CD4-positive, alpha-beta T cell treated with Interleukin-15 for 1 hour (primary cell): ENCODE results near the gene CAMSAP3.

Experiments used
- DNase-seq: peaks from one replicate; pipeline ENCODE4 v3.0.0-alpha.2; 2020

CAMSAP3 gene

GRCh38 chr19:7648265-7649014, 52.8 kb downstream of the CAMSAP3 start:
- DNase-seq = no peak

- DNase-seq = no peak
Measured at GRCh38 chr19:7650148-7650547, 54.5 kb downstream of the CAMSAP3 start.

GRCh38 chr19:7652061-7652641, 56.5 kb downstream of the CAMSAP3 start:
- peak; percentile 87 for DNase-seq

DNA sequence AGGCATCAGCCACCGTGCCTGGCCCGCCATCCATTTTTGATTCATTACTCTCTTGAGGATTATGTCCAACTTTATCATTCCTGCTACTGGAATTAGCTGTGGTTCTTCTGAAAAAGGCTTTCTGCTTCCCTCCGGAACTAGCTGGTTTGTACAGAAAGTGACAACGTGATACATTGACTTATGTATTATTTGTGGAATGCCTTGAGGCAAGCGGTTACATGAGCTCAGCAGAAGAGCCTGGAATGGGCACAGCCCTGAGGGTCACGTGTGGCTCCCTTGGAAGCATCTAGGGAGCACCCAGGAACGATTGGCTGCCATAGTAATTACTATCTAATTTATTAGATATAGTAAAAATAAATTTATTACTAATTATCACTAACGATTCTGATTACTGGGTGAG, 58.7 kb downstream of the CAMSAP3 start:
- no peak for DNase-seq

DNA sequence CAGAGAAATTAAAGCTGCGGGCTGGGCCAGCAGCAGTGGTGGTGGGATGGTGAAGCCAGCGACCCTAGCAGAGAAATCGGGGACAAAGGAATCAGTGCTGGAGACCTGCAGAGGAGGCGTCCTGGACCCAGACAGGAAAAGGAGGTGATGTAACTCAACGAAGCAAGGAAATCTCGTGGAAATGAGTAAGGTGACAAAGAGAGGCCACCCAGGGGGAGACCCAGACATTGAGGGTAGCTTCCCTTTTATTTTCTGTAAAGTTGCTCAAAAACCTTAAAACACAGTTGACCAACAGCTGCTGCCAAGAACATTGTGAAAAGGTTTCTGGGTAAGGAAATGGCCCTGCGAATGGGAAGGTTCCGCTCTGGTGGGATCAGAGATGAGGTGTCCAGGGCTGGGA, 59.9 kb downstream of the CAMSAP3 start:
- peak; percentile 58 for DNase-seq

DNA sequence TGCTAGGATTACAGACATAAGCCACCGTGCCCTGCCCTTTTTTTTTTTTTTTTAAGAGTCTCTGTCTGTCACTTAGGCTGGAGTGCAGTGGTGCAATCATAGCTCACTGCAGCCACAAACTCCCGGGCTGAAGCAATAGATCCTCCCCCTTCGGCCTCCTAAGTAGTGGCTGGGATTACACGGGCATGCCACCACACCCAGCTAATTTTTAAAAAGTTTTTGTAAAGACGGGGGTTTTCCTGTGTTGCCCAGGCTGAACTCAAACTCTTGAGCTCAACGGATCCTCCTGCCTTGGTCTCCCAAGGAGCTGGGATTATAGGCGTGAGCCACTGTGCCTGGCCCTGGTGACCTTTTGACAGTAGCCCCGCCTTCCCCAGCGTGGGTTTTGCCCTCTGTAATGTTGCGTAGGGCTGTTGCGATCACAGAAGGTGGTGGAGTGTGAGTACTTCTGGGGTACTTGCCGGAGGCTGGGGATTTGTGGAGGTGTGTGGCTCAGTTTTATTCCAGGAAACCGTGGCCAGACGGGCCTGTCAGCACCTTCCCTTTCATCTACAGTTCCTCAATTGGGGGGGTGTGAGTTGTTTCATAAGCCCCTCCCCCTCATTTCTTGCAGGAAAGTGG, 61.6 kb downstream of the CAMSAP3 start:
- peak; percentile 79 for DNase-seq

DNA sequence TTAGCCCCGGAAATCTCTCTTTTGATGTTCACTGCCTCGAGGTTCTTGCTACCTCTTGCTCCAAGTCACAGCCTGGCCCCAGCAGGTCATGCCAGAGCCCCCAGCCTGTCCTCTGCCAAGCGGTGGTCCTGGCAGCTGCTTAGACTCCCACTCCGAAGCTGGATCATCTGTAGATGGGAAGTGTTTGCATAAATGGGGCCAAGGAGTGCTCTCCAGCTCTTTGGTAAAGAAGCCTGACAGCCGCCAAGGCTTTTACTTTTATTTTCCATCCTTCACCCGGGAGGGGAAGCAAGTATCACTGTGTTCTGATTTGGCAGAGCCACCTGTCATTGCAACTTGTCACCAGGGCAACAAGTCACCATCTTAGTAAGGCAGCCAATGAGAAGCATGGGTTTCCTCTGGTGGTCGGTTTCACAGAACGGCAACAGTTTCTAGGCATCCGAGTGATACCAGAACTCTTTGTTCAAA, 62.6 kb downstream of the CAMSAP3 start:
- peak; percentile 68 for DNase-seq

- no peak for DNase-seq
Measured at GRCh38 chr19:7661744-7662538, 66.3 kb downstream of the CAMSAP3 start.

DNA sequence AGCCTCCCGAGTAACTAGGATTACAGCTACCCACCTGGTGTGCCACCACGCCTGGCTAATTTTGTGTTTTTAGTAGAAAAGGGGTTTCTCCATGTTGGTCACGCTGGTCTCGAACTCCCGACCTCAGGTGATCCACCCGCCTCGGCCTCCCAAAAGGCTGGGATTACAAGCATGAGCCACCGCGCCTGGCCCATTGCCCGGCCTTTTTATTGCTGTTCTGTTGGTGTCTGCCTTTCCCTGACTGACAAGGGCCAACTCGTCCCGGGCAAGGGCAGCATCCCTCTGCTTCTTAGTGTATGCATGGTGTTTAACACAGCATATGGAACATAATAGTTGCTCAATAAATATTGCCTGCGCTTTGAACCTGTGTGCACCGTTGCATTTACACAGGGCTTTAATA, 67.0 kb downstream of the CAMSAP3 start:
- DNase-seq = no peak

DNA sequence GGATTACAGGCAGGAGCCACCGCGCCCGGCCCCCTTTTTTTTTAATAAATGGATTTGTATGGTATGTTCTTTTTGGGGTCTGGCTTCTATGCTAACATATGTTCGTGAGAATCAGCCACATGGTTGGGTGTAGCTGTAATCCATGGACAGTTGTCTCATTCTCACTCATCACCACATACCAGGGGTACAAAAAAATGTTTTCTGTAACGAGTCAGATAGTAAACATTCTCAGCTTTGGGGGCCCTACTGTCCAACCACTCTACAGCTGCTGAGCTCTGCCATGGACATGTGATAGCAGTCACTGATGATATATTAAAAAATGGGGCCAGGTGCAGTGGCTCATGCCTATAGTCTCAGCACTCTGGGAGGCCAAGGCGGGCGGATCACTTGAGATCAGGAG, 68.0 kb downstream of the CAMSAP3 start:
- DNase-seq = no peak

GRCh38 chr19:7665076-7665475, 69.4 kb downstream of the CAMSAP3 start:
- DNase-seq = no peak
